Midbrain (tissue), 1 donor: ENCODE data around the gene TNS4.

Source experiments
- DNase-seq: peaks from one replicate; lab custom pipeline; 2025; lab: John Stamatoyannopoulos, UW

The TNS4 gene

DNA sequence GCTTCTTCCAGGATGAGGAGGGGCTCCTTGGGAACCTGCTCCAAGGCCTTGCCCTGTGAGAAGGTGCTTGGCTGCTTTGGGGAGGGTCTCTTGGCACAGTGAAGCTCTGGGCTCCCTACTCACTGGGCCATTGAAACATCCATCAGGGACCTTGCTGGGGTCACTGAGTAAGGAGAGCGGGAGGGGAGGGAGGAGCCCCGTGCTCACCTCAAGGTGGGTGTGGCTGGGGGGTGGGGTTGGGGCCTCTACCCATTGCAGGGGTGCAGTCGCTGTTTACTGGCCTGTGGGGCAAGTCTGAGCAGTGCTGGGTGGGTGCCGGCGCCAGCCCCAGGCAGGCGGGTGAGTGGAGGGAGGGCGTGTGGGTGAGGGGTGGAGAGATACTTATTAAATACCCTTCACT, 9.9 kb downstream of the TNS4 start:
- no peak for DNase-seq

DNA sequence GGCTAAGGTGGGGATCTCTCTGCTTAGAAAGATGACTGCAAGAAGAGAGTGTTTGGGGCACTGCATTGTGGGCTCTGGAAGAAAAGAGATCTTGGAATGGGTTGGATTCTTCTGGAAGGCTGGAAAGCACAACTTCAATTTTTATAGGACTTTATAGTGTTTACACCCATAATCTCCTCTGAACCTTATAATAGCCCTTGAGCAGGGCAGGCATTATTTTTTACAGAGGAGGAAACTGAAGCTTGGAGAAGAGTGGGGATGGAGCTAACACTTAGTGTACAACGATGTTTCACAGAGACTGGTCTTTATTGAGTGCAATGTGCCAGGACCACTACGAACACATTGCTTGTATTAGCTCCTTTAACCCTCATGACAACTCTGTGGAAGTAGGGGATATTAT, 10.4 kb downstream of the TNS4 start:
- no peak for DNase-seq

DNA sequence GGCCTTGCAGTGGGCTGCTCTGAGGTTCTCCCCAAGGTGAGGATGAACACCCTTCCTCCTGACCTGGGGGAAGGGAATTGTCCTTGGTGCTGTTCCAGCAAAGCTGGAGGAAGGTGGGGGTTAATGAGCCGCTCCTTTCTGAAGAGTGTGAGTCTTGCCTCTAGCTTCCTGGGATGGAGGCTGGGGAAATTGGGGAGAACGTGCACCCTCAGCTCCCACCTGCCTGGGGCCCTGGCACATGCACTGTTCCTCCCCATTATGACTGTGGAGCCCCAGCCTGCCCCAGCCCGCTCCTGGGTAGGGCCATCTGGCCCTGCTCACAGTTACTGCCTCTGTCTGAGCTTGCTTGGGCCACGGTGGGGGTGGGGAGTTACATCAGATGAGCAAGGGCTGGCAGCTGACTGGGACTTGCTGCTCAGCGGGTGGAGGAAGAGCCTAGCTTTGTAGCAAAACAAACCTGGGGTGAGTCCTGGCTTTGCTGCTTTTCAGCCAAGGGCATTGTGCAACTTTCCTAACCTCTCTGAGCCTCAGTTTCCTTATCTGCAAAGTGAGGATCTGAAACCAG, 11.1 kb downstream of the TNS4 start:
- peak; percentile 64 for DNase-seq

DNA sequence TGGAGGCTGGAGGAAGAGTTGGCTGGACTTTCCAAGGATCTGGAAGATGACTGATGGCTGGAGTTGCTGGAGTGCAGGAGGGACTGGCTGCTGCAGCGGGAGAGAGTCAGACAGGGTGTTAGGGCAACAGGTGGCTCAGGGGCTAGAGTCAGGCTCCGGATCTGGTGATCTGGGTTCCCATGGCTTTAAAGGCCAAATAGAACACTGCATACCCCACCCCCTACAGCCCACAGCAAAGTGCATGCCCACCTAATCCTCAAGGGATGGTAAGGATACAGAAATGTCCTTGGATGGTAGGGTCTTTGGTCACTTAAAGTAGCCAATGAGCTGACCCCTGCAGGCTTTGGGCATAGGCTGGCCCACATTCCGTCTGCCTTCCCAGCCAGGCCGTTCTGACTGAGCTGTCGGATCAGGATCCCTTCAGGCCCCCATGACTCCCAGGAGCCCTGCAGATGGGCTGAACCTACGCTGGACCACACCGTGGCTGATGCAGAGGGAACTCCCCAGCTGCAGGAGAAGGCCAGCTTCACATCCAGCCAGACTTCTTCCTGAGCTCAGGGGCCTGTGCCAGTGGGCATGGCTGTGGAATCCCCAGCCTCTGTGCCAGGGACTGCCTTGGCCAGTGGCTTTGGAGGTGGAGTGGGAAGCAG, 13.9 kb downstream of the TNS4 start:
- DNase-seq = no peak

DNA sequence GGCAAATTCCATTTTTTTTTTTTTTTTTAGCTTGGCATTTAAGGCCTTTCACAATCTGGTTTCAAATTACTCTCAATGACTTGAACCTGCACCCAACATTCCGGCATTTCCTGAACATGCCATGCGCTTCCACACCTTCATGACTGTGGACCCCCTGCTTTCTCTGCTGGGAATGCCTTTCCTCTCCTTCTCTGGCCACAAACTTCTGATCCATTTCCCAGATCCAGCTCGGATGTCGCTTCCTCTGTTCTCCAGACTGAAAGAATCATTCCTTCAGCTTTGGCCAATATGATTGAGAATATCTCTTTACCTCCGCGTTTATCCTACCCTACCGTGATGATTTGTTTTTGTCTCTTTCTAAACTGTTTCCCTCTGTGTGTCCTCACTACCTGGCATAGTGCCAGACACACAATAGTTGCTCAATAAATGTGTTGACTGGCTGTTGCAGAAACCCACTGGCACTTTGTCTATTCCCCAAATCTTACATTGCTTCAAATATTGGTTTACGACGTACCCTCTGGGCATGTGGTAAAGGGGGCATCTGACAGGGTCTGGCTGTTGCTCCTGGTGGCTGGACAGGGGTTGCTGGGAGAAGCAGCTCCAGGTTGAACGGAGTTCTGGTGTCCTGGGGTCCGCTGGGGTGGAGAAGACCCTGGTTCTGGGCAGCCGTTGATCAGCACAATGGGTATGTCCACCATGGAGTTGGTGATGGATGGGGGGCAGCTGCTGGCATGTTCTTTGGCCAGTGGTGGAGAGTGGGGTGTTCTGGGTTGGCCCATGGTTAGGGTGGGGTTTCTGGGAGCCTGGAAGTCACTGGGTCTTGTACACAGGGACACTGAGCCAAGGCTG, 14.7 kb downstream of the TNS4 start:
- no peak for DNase-seq

DNA sequence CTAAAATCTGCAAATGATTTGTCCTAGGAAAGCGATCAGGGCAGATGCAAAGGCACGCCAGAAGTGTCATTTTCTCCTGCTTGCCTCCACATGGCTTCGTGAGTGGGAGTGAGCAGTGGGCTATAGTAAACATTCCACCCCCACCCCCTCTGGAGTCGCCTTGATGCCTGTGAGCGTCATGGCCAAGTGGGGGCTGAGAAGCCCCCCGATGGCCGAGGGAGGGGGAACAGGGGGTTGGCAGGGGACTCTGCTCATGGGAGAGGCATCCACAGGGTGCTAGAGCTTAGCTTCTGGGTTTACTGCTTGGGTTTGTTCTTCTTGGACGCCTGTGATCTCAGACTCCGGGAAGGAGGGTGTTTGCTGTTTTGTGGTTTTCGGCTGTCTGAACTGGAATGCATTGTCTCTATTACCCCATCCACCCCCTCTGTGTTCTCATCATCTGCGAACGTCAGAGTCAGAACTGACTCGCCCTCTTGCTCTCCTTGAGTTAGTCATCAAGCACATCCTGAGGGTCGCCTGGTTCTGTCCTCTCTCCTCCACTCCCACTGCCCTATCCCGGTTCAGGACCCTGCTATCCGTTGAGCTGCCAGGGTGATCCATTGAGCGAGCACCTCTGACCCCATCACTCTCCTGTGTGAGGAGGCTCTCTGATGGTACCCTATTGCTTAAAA, 15.4 kb downstream of the TNS4 start:
- DNase-seq = no peak

DNA sequence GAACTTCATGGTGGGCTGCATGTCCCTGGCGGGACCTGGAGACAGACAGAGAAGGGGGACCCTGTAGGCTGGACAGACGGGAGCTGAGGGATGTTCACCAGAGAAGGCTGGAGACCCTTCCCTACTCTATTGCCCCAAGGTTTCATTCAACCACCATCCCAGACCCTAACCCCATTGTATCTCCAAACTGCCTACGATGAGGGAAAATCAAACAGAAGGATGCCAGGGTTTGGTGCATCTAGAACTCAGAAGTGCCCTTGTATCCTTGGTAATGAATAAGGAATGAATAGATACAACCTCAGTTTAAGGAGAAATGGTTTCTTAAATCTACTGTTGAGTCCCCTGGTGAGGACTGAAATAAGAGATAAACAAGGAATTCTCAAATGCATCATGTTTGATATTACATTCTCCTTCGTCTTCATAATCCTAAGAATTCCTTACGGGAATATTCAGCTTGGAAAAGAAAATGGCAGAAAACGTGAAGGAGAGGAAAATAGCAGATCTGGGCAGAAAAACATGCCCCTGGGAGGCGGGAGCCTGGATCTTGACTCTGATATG, 16.4 kb downstream of the TNS4 start:
- no peak for DNase-seq

DNA sequence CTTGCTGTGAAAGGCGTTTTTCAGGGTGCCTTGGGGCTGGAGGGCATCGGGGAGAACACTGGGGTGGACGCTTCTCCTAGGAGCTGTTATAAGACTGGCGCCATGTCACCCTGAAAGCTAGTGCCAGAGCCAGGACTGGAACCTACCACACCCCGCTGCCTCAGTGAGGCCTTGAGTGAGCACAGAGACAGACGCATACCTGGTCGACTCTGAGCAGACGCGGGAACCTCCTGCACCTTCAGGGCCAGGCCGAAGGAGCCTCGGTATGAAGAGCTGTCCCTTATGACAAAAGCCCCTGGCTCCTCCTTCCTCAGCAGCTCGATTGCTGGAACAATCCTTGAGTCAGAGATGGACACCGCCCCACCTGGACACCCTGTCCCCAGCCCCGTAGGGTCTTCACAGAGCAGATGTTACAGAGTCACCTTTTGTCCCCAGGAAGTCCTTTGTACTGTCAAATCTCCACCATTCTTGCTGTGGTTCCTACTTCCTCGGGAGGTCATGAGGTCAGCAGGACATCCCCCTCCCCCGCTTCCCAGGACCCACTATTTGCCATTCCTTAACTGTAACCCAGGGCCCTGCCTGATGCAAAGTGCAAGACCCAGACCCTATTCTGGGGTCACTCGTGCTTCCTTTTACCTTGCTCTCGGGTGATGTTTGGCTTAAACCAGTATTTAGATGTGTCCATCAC, 17.0 kb downstream of the TNS4 start:
- no peak for DNase-seq

DNA sequence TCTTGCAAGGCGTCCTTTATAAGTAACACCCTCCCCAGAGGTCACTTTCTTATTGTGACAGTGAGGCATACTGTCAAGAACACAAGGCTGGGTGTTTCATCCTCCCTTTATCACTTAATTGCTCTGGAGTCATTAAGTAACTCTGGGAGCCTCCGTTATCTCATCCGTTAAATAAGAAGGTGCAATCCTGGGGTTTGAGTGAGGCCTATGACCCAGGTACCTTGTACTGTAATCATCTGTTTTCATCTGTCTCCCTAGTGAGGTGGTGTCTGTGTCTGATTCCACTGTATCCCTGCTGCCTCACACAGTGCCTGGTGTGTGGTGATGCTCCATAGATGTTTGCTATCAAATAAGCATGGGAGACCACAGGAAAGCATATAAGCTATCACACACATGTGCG, 17.7 kb downstream of the TNS4 start:
- DNase-seq = no peak

DNA sequence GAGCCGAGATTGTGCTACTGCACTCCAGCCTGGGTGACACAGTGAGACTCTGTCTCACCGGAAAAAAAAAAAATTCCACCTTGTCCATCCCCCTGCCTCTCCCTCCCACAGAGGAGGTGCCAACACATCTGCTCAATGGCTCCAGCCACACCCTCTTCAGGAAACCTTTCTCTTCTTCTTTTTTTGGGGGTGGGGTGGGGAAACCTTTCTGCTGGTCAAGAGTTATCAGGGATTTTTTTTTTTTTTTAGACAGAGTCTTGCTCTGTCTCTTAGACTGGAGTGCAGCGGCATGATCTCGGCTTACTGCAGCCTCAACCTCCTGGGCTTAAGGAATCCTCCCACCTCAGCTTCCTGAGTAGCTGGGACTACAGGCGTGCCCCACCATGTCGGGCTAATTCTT, 18.7 kb downstream of the TNS4 start:
- DNase-seq = no peak

DNA sequence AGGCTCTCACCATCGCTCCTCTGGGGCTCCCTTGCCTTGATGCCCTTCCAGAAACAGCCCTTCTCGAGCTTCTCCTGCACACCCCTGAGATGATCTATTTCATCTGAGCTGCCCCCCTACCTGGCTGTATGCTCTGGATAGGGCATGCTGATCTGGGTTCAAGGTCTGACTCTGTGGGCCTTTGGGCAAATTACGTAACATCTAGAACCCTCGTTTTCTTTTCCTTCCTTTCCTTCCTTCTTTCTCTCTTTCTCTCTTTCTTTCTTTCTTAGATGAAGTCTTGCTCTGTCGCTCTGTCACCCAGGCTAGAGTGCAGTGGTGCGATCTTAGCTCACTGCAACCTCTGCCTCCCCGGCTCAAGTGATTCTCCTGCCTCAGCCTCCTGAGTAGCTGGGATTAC, 20.3 kb downstream of the TNS4 start:
- no peak for DNase-seq

DNA sequence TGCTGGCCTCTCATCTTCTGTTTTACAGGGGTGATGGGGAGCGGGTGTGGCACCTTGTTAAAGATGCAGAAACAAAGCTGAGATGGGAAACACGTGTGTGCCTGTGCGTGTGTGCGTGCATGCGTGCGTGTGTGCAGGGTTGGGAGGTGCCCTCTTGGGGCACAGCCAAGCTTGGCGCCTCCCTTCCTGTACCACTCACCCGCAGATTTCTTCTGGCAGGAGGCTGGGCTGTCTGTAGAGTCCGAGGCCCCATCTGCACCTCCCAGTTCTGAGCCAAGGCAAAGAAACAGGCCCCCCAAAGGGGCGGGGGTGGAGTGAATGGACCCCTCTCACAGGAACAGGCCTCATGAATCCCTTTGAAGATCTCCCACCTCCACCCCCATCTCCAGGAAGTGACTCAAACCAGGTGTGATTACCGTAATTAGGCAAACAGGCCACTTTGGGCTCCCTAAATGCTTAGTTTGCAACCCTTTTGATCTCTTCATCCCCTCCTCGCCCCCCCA, 20.9 kb downstream of the TNS4 start:
- DNase-seq = no peak

DNA sequence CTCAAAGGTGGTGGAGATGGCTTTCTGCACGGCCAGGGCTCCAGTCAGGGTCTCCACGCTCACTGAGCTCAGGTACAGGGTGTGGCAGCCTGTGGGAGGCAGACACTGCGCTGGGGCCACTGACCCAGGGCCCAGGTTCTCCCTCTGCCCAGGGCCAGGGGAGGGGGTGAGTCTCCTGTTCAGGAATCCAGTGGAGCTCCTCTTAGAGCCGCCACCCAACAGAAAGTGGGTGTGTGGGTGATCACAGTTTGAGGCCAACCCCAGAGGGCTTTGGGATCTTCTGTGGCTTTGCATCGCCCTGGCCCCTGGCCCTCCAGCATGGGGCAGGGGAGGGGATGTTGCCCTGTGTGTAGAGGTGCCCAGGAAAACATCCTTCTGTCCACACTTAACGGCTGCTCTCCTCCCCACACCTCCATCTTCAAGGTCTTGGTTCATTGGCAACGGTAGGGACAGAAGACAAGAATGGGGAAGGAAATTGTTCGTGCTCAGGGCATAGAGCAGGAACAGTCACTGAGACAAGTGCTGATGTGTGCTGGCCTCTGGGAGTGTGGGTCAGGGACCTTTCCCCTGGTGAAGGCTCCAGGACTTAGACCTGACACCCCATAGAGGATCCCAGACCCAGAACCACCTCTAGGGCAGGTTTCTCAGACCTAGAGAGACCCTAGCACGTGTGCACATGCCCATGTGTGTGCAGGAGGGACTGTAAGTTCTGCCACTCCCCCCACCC, 21.5 kb downstream of the TNS4 start:
- DNase-seq = no peak

DNA sequence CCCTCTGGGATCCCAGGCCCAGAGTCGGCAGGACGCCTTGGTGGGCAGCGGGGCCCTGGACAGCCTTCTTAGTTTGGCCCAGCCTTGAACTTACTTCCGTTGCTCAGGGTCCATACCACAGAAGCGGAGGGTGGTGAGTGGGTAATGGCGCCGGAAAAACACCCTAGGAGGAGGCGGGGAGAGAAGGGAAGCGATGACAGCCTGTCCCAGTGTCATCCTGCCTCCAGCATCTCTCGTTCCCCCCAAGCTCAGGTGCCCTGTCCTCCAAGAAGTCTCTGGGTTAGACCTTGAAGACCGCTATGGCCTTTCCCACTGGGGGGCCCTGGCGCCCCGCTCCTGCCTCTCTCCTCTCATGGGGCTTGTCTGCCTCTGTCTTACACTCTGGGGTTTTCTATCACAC, 22.9 kb downstream of the TNS4 start:
- no peak for DNase-seq

DNA sequence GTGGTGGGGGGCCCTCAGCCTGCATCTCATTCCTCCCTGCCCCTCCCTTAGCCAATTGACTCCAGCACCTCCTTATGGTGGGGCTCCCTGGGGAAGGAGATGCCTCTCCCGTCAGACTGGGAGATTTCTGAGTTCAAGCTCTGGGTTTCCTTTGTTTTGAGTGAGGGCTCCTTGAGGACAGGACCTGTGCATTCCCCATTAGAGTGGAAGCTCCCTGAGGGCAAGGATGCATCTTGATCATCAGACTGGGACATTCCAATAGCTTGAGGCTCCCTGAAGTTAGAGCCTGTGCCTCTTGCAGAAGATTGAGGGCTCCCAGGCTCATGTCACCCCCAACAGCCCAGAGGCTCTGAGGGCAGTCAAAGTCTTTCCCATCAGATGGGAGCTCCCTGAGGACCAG, 23.6 kb downstream of the TNS4 start:
- no peak for DNase-seq

DNA sequence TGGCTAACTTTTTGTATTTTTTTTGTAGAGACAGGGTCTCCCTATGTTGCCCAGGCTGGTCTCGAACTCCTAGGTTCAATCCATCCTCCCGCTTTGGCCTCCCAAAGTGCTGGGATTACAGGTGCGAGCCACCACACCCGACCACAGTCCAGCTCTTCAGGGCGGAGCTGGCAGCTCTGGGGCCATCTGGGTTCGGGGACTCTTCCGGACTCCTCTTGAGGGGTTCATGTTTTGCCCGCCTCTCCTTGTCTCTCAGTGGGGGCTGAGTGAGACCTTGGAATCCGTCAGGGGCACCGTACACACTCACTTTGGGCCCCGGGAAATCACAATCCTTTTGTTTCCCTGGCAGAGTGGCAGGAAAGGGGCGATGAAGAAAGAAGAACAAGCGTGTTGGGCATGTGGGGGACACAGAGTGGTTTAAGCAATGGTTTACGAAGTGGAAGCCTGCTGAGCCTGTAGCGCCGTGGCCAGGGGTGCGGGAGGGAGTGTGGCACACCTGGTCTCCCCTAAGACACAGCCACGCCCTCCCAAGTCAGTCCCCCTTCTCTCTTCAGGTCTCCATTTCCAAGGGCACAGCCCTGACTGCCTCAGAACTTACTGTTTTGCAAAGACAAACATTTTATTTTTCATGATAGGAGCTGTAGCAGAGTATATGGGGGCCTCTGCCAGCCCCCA, 26.1 kb downstream of the TNS4 start:
- DNase-seq = no peak

DNA sequence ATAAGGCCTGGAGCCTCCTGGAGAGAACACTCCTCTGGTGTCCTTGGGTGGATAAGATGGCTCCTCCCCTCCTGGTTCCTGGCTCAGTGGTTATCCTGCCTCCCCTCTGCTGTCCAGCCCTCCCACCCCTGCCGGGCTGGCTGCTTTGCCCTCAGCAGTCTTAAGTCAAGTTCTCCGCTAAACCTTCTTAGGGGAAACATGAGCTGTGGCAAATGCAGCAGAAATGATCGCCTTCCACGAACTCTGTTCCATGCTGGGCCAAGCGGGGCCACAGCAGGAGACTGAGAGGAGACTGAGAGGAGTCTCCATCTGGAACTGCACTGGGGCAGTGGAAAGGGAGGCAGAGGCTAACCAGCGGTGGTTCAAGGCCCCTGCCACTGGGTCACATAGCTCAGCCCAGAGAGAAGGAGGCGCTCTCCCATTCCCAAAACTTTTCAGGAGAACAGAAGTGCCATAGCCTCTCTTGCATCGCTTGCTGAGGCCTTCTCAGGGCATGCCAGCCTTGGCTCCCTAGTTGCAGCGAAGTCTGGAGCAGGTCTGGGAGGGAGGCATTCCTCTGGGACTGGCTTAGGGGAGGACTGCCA, 26.9 kb downstream of the TNS4 start:
- no peak for DNase-seq

DNA sequence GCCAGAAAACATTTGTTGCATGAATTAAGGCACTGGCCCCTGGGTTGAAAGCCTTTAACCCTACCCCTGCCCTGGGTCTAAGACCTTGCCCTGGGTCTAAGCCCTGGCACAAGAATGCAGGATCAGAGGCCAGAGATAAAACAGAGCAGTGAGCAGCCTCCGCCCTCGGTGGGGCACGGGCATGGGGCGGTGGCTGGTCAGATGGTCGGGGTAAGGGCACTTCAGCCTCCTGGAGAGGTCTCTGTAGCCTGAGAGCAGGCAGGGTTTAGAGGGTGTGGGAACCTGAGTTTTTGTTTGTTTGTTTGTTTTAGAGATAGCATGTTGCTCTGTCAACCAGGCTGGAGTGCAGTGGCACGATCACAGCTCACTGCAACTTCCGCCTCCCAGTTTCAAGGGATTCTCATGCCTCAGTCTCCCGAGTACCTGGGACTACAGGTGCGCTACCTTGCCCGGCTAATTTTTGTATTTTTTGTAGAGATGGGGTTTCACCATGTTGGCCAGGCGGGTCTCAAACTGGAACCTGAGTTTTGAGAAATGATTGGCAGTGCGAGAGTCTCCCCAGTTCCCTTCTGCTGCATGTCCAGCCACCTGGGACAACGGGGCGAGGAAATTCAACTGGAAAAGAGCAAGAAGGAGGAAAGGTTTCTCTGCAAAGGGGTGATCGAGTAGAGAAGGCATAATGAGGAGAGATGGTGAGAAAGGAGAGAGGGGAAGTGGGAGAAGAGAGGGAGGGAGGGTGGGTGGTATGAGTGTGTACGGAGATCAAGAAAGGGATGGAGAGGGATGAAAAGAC, 27.7 kb downstream of the TNS4 start:
- DNase-seq = no peak

DNA sequence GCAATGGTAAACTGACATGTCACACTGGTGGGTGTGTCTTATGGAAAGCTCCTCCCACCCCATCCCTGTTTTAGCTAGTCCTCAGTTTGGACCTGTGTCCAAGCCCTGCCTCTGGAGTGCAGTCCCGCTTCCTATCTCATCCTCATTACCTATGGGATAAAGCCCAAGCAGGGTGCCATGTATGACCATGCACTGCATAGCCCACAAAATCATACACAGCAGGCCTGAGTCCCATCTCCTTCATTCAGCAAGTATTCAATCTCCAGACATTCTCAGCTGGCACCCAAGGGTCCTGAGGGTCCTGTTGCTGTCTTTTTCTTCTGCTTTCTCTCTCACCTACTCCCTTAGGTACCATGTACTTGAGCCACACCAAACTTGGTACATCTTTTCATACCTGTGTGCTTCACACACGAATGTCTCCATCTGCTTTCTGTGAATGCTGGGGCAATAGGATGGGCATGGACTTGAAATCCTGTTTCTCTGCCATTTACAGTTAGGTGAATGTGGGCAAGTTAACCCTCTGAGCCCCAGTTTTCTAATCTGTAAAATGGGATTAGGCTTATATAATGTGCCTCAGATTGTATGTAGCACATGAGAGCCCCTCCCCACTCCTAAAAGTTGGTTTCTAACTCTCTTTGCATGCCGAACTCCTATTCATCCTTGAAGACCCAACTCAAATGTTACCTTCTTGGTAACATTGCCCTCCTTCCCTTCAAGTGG, 28.5 kb downstream of the TNS4 start:
- DNase-seq = no peak
